Retinal pigment epithelial cell (primary cell): ENCODE measurements around the gene MBD6.

Experiments used
- DNase-seq: peaks from one replicate; pipeline ENCODE4 v3.0.0-alpha.2; 2010; ENCODE audit warnings: low read depth
- H3K4me3 ChIP-seq: 2 replicates; pipeline ENCODE4 v1.5.1; 2011; ENCODE audit warnings: mild to moderate bottlenecking, low read length, control low read depth, moderate library complexity
- CTCF ChIP-seq: conservative IDR thresholded peaks from 2 replicates; pipeline ENCODE4 v1.5.1; 2011; ENCODE audit warnings: low read depth, low read length, control low read depth, inconsistent platforms

The MBD6 gene

GRCh38 chr12:57524814-57525614, 2.4 kb downstream of the MBD6 start:
- H3K4me3 ChIP-seq = peak overlapping the region; percentile 72

GRCh38 chr12:57525615-57526383, 3.2 kb downstream of the MBD6 start:
- no peak overlapping the region for H3K4me3 ChIP-seq
- DNase-seq = no peak
- TF ChIP-seq CTCF = no peak

More at GRCh38 chr12:57524814-57525614, 2.4 kb downstream of the MBD6 start:
- no peak for TF ChIP-seq CTCF
- no peak for DNase-seq

GRCh38 chr12:57526477-57527126, 4.0 kb downstream of the MBD6 start:
- no peak for TF ChIP-seq CTCF
- no peak overlapping the region for H3K4me3 ChIP-seq
- DNase-seq = no peak

GRCh38 chr12:57527184-57527583, 4.6 kb downstream of the MBD6 start:
- no peak for TF ChIP-seq CTCF
- DNase-seq = no peak
- no peak overlapping the region for H3K4me3 ChIP-seq

- no peak for DNase-seq
- TF ChIP-seq CTCF = no peak
- H3K4me3 ChIP-seq = no peak overlapping the region
These were observed 5.6 kb downstream of the MBD6 start for GRCh38 chr12:57528176-57528575.

- no peak for TF ChIP-seq CTCF
- no peak overlapping the region for H3K4me3 ChIP-seq
- DNase-seq = no peak
These were observed 6.4 kb downstream of the MBD6 start for GRCh38 chr12:57528831-57529555.
